ENCODE results near the gene TGDS.

Gene TGDS

GRCh38 chr13:94599877-94600276 lies 3.9 kb upstream of the TGDS start:
- DNase-seq, result no peak

- no peak for DNase-seq
These were observed 2.3 kb upstream of the TGDS start for GRCh38 chr13:94598281-94598680.

- DNase-seq, result no peak
These were observed 621 bp upstream of the TGDS start for GRCh38 chr13:94596575-94596971.

GRCh38 chr13:94595001-94595949 lies 677 bp downstream of the TGDS start:
- DNase-seq, result peak; percentile 56 to 60

- DNase-seq, result no peak
These were observed 5.2 kb downstream of the TGDS start for GRCh38 chr13:94590744-94591143.

- no peak for DNase-seq
These were observed 7.4 kb downstream of the TGDS start for GRCh38 chr13:94588541-94588940.

- no peak for DNase-seq
These were observed 9.6 kb downstream of the TGDS start for GRCh38 chr13:94586371-94586770.

- no peak for DNase-seq
These were observed 10.3 kb downstream of the TGDS start for GRCh38 chr13:94585543-94586101.

- no peak for DNase-seq
These were observed 12.0 kb downstream of the TGDS start for GRCh38 chr13:94583926-94584325.

- DNase-seq, result no peak
These were observed 16.9 kb downstream of the TGDS start for GRCh38 chr13:94579063-94579462.

- DNase-seq, result no peak
These were observed 26.3 kb downstream of the TGDS start for GRCh38 chr13:94569615-94570014.

GRCh38 chr13:94568443-94568842 lies 27.5 kb downstream of the TGDS start:
- DNase-seq, result no peak

GRCh38 chr13:94567581-94567980 lies 28.4 kb downstream of the TGDS start:
- DNase-seq, result no peak

- DNase-seq, result no peak
These were observed 34.8 kb downstream of the TGDS start for GRCh38 chr13:94561126-94561525.

GRCh38 chr13:94560116-94560515 lies 35.8 kb downstream of the TGDS start:
- DNase-seq, result no peak

GRCh38 chr13:94559222-94559795 lies 36.6 kb downstream of the TGDS start:
- no peak for DNase-seq

GRCh38 chr13:94558716-94559115 lies 37.2 kb downstream of the TGDS start:
- no peak for DNase-seq

- DNase-seq, result no peak
These were observed 38.2 kb downstream of the TGDS start for GRCh38 chr13:94557684-94558235.

GRCh38 chr13:94556621-94557020 lies 39.3 kb downstream of the TGDS start:
- no peak for DNase-seq

GRCh38 chr13:94556041-94556440 lies 39.9 kb downstream of the TGDS start:
- DNase-seq, result no peak

- DNase-seq, result no peak
These were observed 42.2 kb downstream of the TGDS start for GRCh38 chr13:94553766-94554165.

- DNase-seq, result no peak
These were observed 43.9 kb downstream of the TGDS start for GRCh38 chr13:94552095-94552494.

- DNase-seq, result peak; percentile 50 to 53
These were observed 45.8 kb downstream of the TGDS start for GRCh38 chr13:94550062-94550738.

Measured in Kasumi-1 (cell line).